HG03439 (cell line): ENCODE measurements around the gene BAZ2A.
"Not testable (repeated sequence)": the region's sequence is repeated elsewhere in the genome, so short reads cannot be mapped to it uniquely, and the experiment has no call there.

Source experiments
- ATAC-seq: cut with Tn5 transposase; IDR thresholded peaks from one replicate; pipeline ENCODE4 v1.9.1; 2021; ENCODE audit warnings: mild to moderate bottlenecking, moderate library complexity; ENCODE audit not compliant: unreplicated experiment

BAZ2A gene

GRCh38 chr12:56599041-56599440 lies 31.1 kb downstream of the BAZ2A start:
- no peak for ATAC-seq

GRCh38 chr12:56596815-56597214 lies 33.3 kb downstream of the BAZ2A start:
- no peak for ATAC-seq

GRCh38 chr12:56593909-56594621 lies 36.1 kb downstream of the BAZ2A start:
- ATAC-seq, result no peak

- ATAC-seq, result no peak
These were observed 38.2 kb downstream of the BAZ2A start for GRCh38 chr12:56591961-56592360.

- no peak for ATAC-seq
These were observed 39.0 kb downstream of the BAZ2A start for GRCh38 chr12:56591126-56591525.

GRCh38 chr12:56590237-56590830 lies 39.8 kb downstream of the BAZ2A start:
- no peak for ATAC-seq

GRCh38 chr12:56589783-56590182 lies 40.3 kb downstream of the BAZ2A start:
- no peak for ATAC-seq

- no peak for ATAC-seq
These were observed 45.0 kb downstream of the BAZ2A start for GRCh38 chr12:56585098-56585497.

GRCh38 chr12:56581418-56582145 lies 48.5 kb downstream of the BAZ2A start:
- ATAC-seq, result no peak

- no peak for ATAC-seq
These were observed 51.1 kb downstream of the BAZ2A start for GRCh38 chr12:56578983-56579546.

GRCh38 chr12:56577248-56577647 lies 52.9 kb downstream of the BAZ2A start:
- ATAC-seq, result not testable (repeated sequence)

- ATAC-seq, result no peak
These were observed 55.9 kb downstream of the BAZ2A start for GRCh38 chr12:56574210-56574609.

- no peak for ATAC-seq
These were observed 57.8 kb downstream of the BAZ2A start for GRCh38 chr12:56572288-56572687.

- no peak for ATAC-seq
These were observed 59.0 kb downstream of the BAZ2A start for GRCh38 chr12:56571121-56571520.

- no peak for ATAC-seq
These were observed 62.0 kb downstream of the BAZ2A start for GRCh38 chr12:56568146-56568545.

GRCh38 chr12:56565510-56566101 lies 64.5 kb downstream of the BAZ2A start:
- ATAC-seq, result no peak

GRCh38 chr12:56551070-56551469 lies 79.1 kb downstream of the BAZ2A start:
- ATAC-seq, result no peak

GRCh38 chr12:56546680-56547079 lies 83.4 kb downstream of the BAZ2A start:
- no peak for ATAC-seq
